Adrenal gland (tissue), 12 donors: ENCODE results near the gene KDR. TPM values are rescaled to one million over a fixed set of nuclear protein-coding genes. Genes with fewer than 3 reads are reported as not detected.

ENCODE experiments used
- DNase-seq, 7 donors: peaks; one replicate each; pipeline ENCODE4 v3.0.0-alpha.2; 2019 to 2020
- H3K27ac ChIP-seq, 5 donors: fragments of 200-600 bp; sonication (generic) in 4 of 5; 1 replicate in 3 of 5; 2 replicates in 2 of 5; pipeline versions ENCODE4 v1.5.1 to v1.8.0; 2016 to 2020; ENCODE audit warnings: mild to moderate bottlenecking in 1 of 5
- H3K27me3 ChIP-seq: fragments of 200-600 bp; 2 replicates; pipeline ENCODE4 v1.8.0; 2021
- H3K36me3 ChIP-seq, 2 donors: fragments of 200-600 bp; replicated peaks in 1 of 2; 1 replicate in 1 of 2; 2 replicates in 1 of 2; pipeline versions ENCODE4 v1.5.1 to v1.8.0; 2018 to 2022
- H3K4me1 ChIP-seq, 2 donors: fragments of 200-600 bp; replicated peaks in 1 of 2; 1 replicate in 1 of 2; 2 replicates in 1 of 2; pipeline versions ENCODE4 v1.5.1 to v1.8.0; 2018 to 2021
- H3K4me3 ChIP-seq, 4 donors: fragments of 200-600 bp; sonication (generic) in 3 of 4; one replicate each; pipeline ENCODE4 v1.5.1; 2016 to 2018
- H3K9me3 ChIP-seq, 3 donors: fragments of 200-600 bp; sonication (generic) in 1 of 3; replicated peaks in 1 of 3; 1 replicate in 2 of 3; 2 replicates in 1 of 3; pipeline versions ENCODE4 v1.5.1 to v1.8.0; 2016 to 2021
- CTCF ChIP-seq, 6 experiments: fragments of 450-650 bp in 4 of 6; fragments of 200-600 bp in 2 of 6; sonication (generic) in 1 of 6; IDR thresholded peaks; 1 replicate in 5 of 6; 2 replicates in 1 of 6; pipeline versions ENCODE4 v1.5.1 to v1.8.0; 2016 to 2021; ENCODE audit warnings: antibody characterized with exemption in 6 of 6, mild to moderate bottlenecking in 2 of 6, moderate library complexity in 1 of 6
- POLR2A ChIP-seq, 2 donors: fragments of 450-650 bp; IDR thresholded peaks; one replicate each; pipeline ENCODE4 v1.6.1; 2017; ENCODE audit warnings: antibody characterized with exemption in 2 of 2, mild to moderate bottlenecking in 2 of 2, moderate library complexity in 1 of 2
- WGBS, 4 donors: extraction: QIAGEN DNeasy Blood & Tissue Kit in 2 of 4; methylation state at CpG; one replicate each; pipeline versions ENCODE4 v1.1.5 to v1.1.7; 2013 to 2017; 5-methylcytosine and 5-hydroxymethylcytosine counted together
- intact Hi-C, 2 donors: fragments of 100-400 bp; cut with DNase I; formaldehyde crosslinking; loops; one replicate each; pipeline versions ENCODE4 v1.14.1 to v1.15.0; 2022 to 2023
- polyA plus RNA-seq, 3 donors: library from polyadenylated mRNA; stranded (reverse); fragments of 200-250 nt in 2 of 3; fragments of 350-450 nt in 1 of 3; fragmentation: Illumina TruSeq in 1 of 3; extraction: RNeasy Lipid Tissue Mini Kit (QIAGEN cat#74804) in 1 of 3; gene quantifications; one replicate each; pipeline ENCODE4 v1.2.3, GENCODE V29; 2013 to 2014
- total RNA-seq, 9 donors: library from RNA; depleted of rRNA in 4 of 9; stranded (reverse); fragments of >200 nt in 4 of 9; fragments of 120-200 nt in 1 of 9; fragmentation: NEBNext Ultra II Directional in 1 of 9; extraction: Animal tissue kit (Norgen Biotek cat#: 25700) in 1 of 9; gene quantifications; one replicate each; pipeline versions ENCODE4 v1.1.0 to v1.2.4, GENCODE V29; 2013 to 2023
- donor health status: healthy with polysubstance abuse.
- donor health status: Bipolar disorder and iron deficiency.
- donor health status: DM: yes; HTN: yes; CAD: no.
- donor health status: DM: no; HTN: no; CAD: no.
- donor health status: DM: no; HTN: no; CAD: no.
- donor health status: DM: yes; HTN: yes; CAD: no.

KDR gene
- total and polyA plus RNA-seq, 12 donors = 5.1 to 69.0 (median 37.7) TPM

- 3 to 4% (median 4%) methylated on average over 17 to 32 of the region's 32 CpGs for WGBS, 4 donors
- DNase-seq = no peak
- H3K27ac ChIP-seq = peak overlapping the region in 1 of 5 donors; percentile 62
- H3K4me3 ChIP-seq = peak overlapping the region in 2 of 4 donors; percentile 14 to 48
- no peaks in the 10 kb centered on the region for H3K36me3 ChIP-seq
- TF ChIP-seq POLR2A (IDR thresholded peaks at IDR 0.05) (no peak), CTCF (IDR thresholded peaks at IDR 0.05) (no peak)
- peaks cover 16% of the 10 kb centered on the region for H3K27me3 ChIP-seq
- no peaks in the 10 kb centered on the region for H3K4me1 ChIP-seq
- intact Hi-C loops = no loop called here
- no peaks in the 10 kb centered on the region for H3K9me3 ChIP-seq
Observed at GRCh38 chr4:55125763-55126541, 557 bp upstream of the KDR start.

GRCh38 chr4:55124322-55125076 lies 896 bp downstream of the KDR start:
- no peak for TF ChIP-seq POLR2A (IDR thresholded peaks at IDR 0.05)
- no peak for TF ChIP-seq CTCF (IDR thresholded peaks at IDR 0.05)
- no peak for DNase-seq
- Histone ChIP-seq H3K9me3 (no peaks in the 10 kb centered on the region), H3K27ac (peak overlapping the region in 1 of 5 donors; percentile 62), H3K4me3 (peak overlapping the region in 2 of 4 donors; percentile 8 to 48), H3K36me3 (no peaks in the 10 kb centered on the region), H3K27me3 (peaks cover 16% of the 10 kb centered on the region), H3K4me1 (no peaks in the 10 kb centered on the region)
- intact Hi-C loops = no loop called here
- WGBS, 4 donors = 11 to 35% (median 23%) methylated on average over 15 to 34 of the region's 34 CpGs

- 60 to 76% (median 64%) methylated on average over 6 of the region's 6 CpGs for WGBS, 4 donors
Observed at GRCh38 chr4:55123791-55124190, 1.6 kb downstream of the KDR start.

More at GRCh38 chr4:55123791-55124190, 1.6 kb downstream of the KDR start:
- intact Hi-C loops = no loop called here
- peak overlapping the region in 1 of 4 donors; percentile 48 for H3K4me3 ChIP-seq
- no peaks in the 10 kb centered on the region for H3K36me3 ChIP-seq
- H3K9me3 ChIP-seq = no peaks in the 10 kb centered on the region
- DNase-seq = no peak
- H3K27me3 ChIP-seq = peaks cover 16% of the 10 kb centered on the region
- H3K4me1 ChIP-seq = no peaks in the 10 kb centered on the region
- no peak overlapping the region for H3K27ac ChIP-seq
- no peak for TF ChIP-seq POLR2A (IDR thresholded peaks at IDR 0.05)
- TF ChIP-seq CTCF (IDR thresholded peaks at IDR 0.05) = no peak
